Mesendoderm (in vitro differentiated cells): ENCODE results near the gene CD300LG.
A peak's percentile ranks its signal among the peaks of the same experiment; 100 is the strongest.

Experiments
- DNase-seq: peaks from one replicate; pipeline ENCODE4 v3.0.0; 2013
- H2AK5ac ChIP-seq: 2 replicates; pipeline ENCODE4 v1.6.1; 2013; ENCODE audit warnings: low read length, inconsistent platforms
- H2BK120ac ChIP-seq: 2 replicates; pipeline ENCODE4 v1.6.1; 2013; ENCODE audit warnings: low read depth, mild to moderate bottlenecking, low read length, moderate library complexity, mixed read lengths
- H2BK15ac ChIP-seq: replicated peaks from 2 replicates; pipeline ENCODE4 v1.6.1; 2013; ENCODE audit warnings: low read depth, mild to moderate bottlenecking, moderate library complexity
- H2BK5ac ChIP-seq: 2 replicates; pipeline ENCODE4 v1.6.1; 2013; ENCODE audit warnings: low read length, inconsistent platforms
- H3K18ac ChIP-seq: 2 replicates; pipeline ENCODE4 v1.6.1; 2013; ENCODE audit warnings: mild to moderate bottlenecking, low read length, mixed read lengths
- H3K23ac ChIP-seq: one replicate; pipeline ENCODE4 v1.6.1; 2013; ENCODE audit warnings: low read length
- H3K27ac ChIP-seq: 2 replicates; pipeline ENCODE4 v1.5.1; 2013; ENCODE audit warnings: low read depth, mild to moderate bottlenecking, inconsistent platforms, low read length, moderate library complexity
- H3K27me3 ChIP-seq: 2 replicates; pipeline ENCODE4 v1.6.1; 2013; ENCODE audit warnings: low read length, control low read depth, mild to moderate bottlenecking, inconsistent platforms; ENCODE audit not compliant: insufficient read depth, poor library complexity
- H3K36me3 ChIP-seq: 2 replicates; pipeline ENCODE4 v1.6.1; 2013; ENCODE audit warnings: low read length, inconsistent platforms; ENCODE audit not compliant: control insufficient read depth, insufficient read depth
- H3K4ac ChIP-seq: one replicate; pipeline ENCODE4 v1.6.1; 2013; ENCODE audit warnings: low read depth, mild to moderate bottlenecking, low read length, moderate library complexity
- H3K4me1 ChIP-seq: 2 replicates; pipeline ENCODE4 v1.6.1; 2013; ENCODE audit warnings: low read depth, low read length, inconsistent platforms; ENCODE audit not compliant: control insufficient read depth
- H3K4me2 ChIP-seq: 2 replicates; pipeline ENCODE4 v1.6.1; 2013; ENCODE audit warnings: low read length
- H3K4me3 ChIP-seq: 2 replicates; pipeline ENCODE4 v1.5.1; 2013; ENCODE audit warnings: mild to moderate bottlenecking, low read length
- H3K56ac ChIP-seq: one replicate; pipeline ENCODE4 v1.6.1; 2013; ENCODE audit warnings: low read length
- H3K79me1 ChIP-seq: 2 replicates; pipeline ENCODE4 v1.6.1; 2013; ENCODE audit warnings: low read length, inconsistent platforms
- H3K79me2 ChIP-seq: 2 replicates; pipeline ENCODE4 v1.6.1; 2013; ENCODE audit warnings: mild to moderate bottlenecking, low read length; ENCODE audit not compliant: control insufficient read depth, insufficient read depth
- H3K9ac ChIP-seq: 2 replicates; pipeline ENCODE4 v1.6.1; 2013; ENCODE audit warnings: low read length, inconsistent platforms
- H4K5ac ChIP-seq: one replicate; pipeline ENCODE4 v1.6.1; 2013; ENCODE audit warnings: low read length
- H4K8ac ChIP-seq: one replicate; pipeline ENCODE4 v1.6.1; 2013; ENCODE audit warnings: low read depth, mild to moderate bottlenecking, control low read depth, low read length, moderate library complexity
- WGBS: extraction: QIAGEN DNeasy Blood & Tissue Kit; methylation state at CpG from one replicate; pipeline ENCODE4 v1.1.7; 2013; ENCODE audit warnings: low lambda C conversion rate, missing lambda C conversion rate; ENCODE audit not compliant: insufficient coverage; ENCODE audit errors: extremely low coverage; 5-methylcytosine and 5-hydroxymethylcytosine counted together

Gene CD300LG

GRCh38 chr17:43878260-43879175 is 31.5 kb downstream of the CD300LG start:
- peaks cover 3% of the 10 kb centered on the region for H3K4me1 ChIP-seq
- peak overlapping the region; percentile 44 for H3K9ac ChIP-seq
- no CpG with 5 or more reads among the region's 13 CpGs for WGBS
- peak overlapping the region; percentile 81 for H3K56ac ChIP-seq
- H3K4me2 ChIP-seq: no peak overlapping the region
- no peak overlapping the region for H3K4ac ChIP-seq
- H3K23ac ChIP-seq: no peak overlapping the region
- no peaks in the 10 kb centered on the region for H3K79me2 ChIP-seq
- H3K36me3 ChIP-seq: no peaks in the 10 kb centered on the region
- H3K27ac ChIP-seq: no peak overlapping the region
- H3K4me3 ChIP-seq: no peak overlapping the region
- no peak overlapping the region for H4K8ac ChIP-seq
- no peak overlapping the region for H2BK5ac ChIP-seq
- DNase-seq: peak; percentile 93
- no peak overlapping the region for H2BK15ac ChIP-seq
- no peak overlapping the region for H4K5ac ChIP-seq
- no peak overlapping the region for H3K18ac ChIP-seq
- H2AK5ac ChIP-seq: no peak overlapping the region
- H3K79me1 ChIP-seq: no peaks in the 10 kb centered on the region
- no peak overlapping the region for H2BK120ac ChIP-seq
- no peaks in the 10 kb centered on the region for H3K27me3 ChIP-seq

- Histone ChIP-seq H4K8ac (no peak overlapping the region), H4K5ac (no peak overlapping the region), H2BK5ac (no peak overlapping the region), H3K18ac (no peak overlapping the region), H2AK5ac (no peak overlapping the region), H2BK15ac (no peak overlapping the region), H3K4ac (no peak overlapping the region), H3K56ac (no peak overlapping the region), H3K27ac (no peak overlapping the region), H3K23ac (no peak overlapping the region), H3K9ac (no peak overlapping the region), H3K4me2 (no peak overlapping the region), H2BK120ac (no peak overlapping the region), H3K79me1 (no peaks in the 10 kb centered on the region), H3K4me1 (peaks cover 3% of the 10 kb centered on the region), H3K4me3 (no peak overlapping the region), H3K36me3 (no peaks in the 10 kb centered on the region), H3K27me3 (no peaks in the 10 kb centered on the region), H3K79me2 (no peaks in the 10 kb centered on the region)
- no CpG with 5 or more reads among the region's 20 CpGs for WGBS
- no peak for DNase-seq
Observed at GRCh38 chr17:43879723-43880419, 32.9 kb downstream of the CD300LG start.

- no peak overlapping the region for H3K4me2 ChIP-seq
- no CpG with 5 or more reads among the region's 20 CpGs for WGBS
- DNase-seq: peak; percentile 55
Observed at GRCh38 chr17:43880420-43880991, 33.5 kb downstream of the CD300LG start.

GRCh38 chr17:43881181-43881580 is 34.2 kb downstream of the CD300LG start:
- no peak overlapping the region for H2BK15ac ChIP-seq
- no peak overlapping the region for H3K4me2 ChIP-seq
- no peak overlapping the region for H3K4me3 ChIP-seq
- H3K4me1 ChIP-seq: peaks cover 3% of the 10 kb centered on the region
- no peak overlapping the region for H3K9ac ChIP-seq
- H2BK5ac ChIP-seq: no peak overlapping the region
- H3K56ac ChIP-seq: no peak overlapping the region
- no peak overlapping the region for H3K23ac ChIP-seq
- no peaks in the 10 kb centered on the region for H3K27me3 ChIP-seq
- no peaks in the 10 kb centered on the region for H3K79me2 ChIP-seq
- no CpG with 5 or more reads among the region's 12 CpGs for WGBS
- H3K4ac ChIP-seq: no peak overlapping the region
- no peaks in the 10 kb centered on the region for H3K36me3 ChIP-seq
- H3K27ac ChIP-seq: no peak overlapping the region
- H3K79me1 ChIP-seq: no peaks in the 10 kb centered on the region
- no peak overlapping the region for H2BK120ac ChIP-seq
- H2AK5ac ChIP-seq: no peak overlapping the region
- no peak overlapping the region for H4K5ac ChIP-seq
- no peak for DNase-seq
- no peak overlapping the region for H3K18ac ChIP-seq
- no peak overlapping the region for H4K8ac ChIP-seq

More at GRCh38 chr17:43880420-43880991, 33.5 kb downstream of the CD300LG start:
- H3K4ac ChIP-seq: no peak overlapping the region
- no peaks in the 10 kb centered on the region for H3K79me1 ChIP-seq
- H2BK15ac ChIP-seq: no peak overlapping the region
- H3K4me1 ChIP-seq: peaks cover 3% of the 10 kb centered on the region
- no peaks in the 10 kb centered on the region for H3K79me2 ChIP-seq
- no peak overlapping the region for H3K4me3 ChIP-seq
- H3K27me3 ChIP-seq: no peaks in the 10 kb centered on the region
- H2BK120ac ChIP-seq: no peak overlapping the region
- no peak overlapping the region for H3K23ac ChIP-seq
- H3K27ac ChIP-seq: no peak overlapping the region
- no peak overlapping the region for H3K9ac ChIP-seq
- H4K5ac ChIP-seq: no peak overlapping the region
- H2BK5ac ChIP-seq: no peak overlapping the region
- no peak overlapping the region for H2AK5ac ChIP-seq
- H3K56ac ChIP-seq: no peak overlapping the region
- H3K36me3 ChIP-seq: no peaks in the 10 kb centered on the region
- H3K18ac ChIP-seq: no peak overlapping the region
- H4K8ac ChIP-seq: no peak overlapping the region

DNA sequence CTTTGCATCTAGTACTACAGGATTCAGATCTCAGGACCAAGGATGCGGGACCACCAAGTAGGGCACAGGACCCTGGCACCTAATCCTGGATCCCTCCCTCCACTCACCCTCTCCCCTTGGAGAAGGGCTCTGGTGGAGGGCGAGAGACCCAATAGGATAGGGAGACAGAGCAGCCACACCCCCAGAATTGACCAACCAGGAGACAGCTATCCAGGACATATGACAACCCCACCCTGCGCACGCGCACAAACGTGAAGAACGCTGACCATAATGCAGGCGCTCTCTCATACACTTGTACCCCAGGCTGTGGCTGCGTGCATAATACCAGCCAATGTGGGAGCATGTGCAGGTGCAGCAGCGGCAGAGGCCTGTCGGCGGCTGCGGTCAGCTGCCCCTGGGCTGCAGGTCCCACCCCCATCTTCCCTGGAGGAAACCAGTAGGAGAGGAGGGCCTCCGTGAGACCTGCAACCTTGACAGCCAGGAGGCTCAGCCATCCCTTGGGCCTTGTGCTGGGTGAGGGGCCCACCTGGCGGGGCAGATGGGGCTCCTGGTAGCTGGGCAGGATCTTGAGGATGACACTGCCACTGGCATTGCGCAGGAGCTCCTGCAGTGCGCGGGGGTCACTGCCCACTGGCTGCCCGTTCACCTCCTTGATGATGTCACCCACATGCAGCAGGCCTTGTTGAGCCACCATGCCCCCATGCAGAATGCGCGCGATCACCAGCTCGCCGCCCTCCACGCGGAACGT is 35.0 kb downstream of the CD300LG start:
- Histone ChIP-seq H3K23ac (no peak overlapping the region), H3K36me3 (no peaks in the 10 kb centered on the region), H4K8ac (no peak overlapping the region), H3K4me3 (no peak overlapping the region), H3K27ac (no peak overlapping the region), H3K4me1 (peaks cover 3% of the 10 kb centered on the region), H3K79me2 (no peaks in the 10 kb centered on the region), H3K4ac (no peak overlapping the region), H2BK15ac (no peak overlapping the region), H2BK120ac (no peak overlapping the region), H3K27me3 (no peaks in the 10 kb centered on the region), H3K79me1 (no peaks in the 10 kb centered on the region), H3K56ac (no peak overlapping the region), H4K5ac (no peak overlapping the region), H3K9ac (no peak overlapping the region), H3K18ac (no peak overlapping the region), H2AK5ac (no peak overlapping the region), H3K4me2 (no peak overlapping the region), H2BK5ac (no peak overlapping the region)
- no CpG with 5 or more reads among the region's 27 CpGs for WGBS
- no peak for DNase-seq
